ENCODE data around the gene SMPD2.

SMPD2 gene

DNA sequence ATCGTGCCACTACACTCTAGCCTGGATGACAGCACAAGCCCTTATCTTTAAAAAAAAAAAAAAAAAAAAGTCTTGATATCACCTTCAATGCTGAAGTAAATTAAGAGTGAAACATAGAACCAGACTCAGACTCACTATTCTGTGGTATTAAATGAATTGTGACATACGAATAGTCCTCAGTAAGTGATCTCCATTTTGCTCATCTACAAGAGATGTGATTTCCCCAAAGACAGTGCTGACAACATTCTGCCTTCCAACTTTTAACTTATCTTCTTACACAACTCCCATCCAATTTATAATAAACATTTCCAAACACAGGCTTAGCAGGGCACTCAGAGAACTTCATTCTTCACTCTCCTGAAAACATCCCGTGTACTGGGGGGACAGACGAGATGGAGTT lies 34.5 kb downstream of the SMPD2 start:
- TF ChIP-seq TCF12 (IDR thresholded peaks at IDR 0.05; ENCODE audit: low read depth) (no peak), CREB1 (IDR thresholded peaks at IDR 0.05; ENCODE audit: low read depth) (no peak), FOXM1 (IDR thresholded peaks at IDR 0.05; ENCODE audit: borderline replicate concordance, low read depth) (no peak), NFIC (IDR thresholded peaks at IDR 0.05) (no peak), CEBPB (IDR thresholded peaks at IDR 0.05) (no peak)

DNA sequence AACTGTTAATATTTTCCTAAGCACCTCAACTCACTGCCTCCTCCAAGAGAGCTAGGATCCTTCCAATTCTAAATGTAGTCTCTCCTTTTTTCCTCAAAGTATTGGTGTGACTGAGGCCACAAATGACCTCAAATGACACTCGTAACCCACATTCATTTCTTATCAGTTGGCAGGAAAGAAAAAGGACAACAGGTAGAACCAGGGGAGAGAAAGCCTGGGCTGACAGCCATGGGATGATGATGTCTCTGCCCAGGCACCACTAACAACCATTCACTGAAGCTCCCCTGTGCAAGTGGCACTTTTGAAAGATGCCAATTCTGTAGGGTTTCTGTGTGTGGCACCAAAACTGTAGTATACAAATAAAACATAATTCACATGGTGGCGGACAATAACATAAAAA lies 35.1 kb downstream of the SMPD2 start:
- no peak for TF ChIP-seq RAD21 (IDR thresholded peaks at IDR 0.05; ENCODE audit: low read depth)
- TF ChIP-seq, protein P1, sequence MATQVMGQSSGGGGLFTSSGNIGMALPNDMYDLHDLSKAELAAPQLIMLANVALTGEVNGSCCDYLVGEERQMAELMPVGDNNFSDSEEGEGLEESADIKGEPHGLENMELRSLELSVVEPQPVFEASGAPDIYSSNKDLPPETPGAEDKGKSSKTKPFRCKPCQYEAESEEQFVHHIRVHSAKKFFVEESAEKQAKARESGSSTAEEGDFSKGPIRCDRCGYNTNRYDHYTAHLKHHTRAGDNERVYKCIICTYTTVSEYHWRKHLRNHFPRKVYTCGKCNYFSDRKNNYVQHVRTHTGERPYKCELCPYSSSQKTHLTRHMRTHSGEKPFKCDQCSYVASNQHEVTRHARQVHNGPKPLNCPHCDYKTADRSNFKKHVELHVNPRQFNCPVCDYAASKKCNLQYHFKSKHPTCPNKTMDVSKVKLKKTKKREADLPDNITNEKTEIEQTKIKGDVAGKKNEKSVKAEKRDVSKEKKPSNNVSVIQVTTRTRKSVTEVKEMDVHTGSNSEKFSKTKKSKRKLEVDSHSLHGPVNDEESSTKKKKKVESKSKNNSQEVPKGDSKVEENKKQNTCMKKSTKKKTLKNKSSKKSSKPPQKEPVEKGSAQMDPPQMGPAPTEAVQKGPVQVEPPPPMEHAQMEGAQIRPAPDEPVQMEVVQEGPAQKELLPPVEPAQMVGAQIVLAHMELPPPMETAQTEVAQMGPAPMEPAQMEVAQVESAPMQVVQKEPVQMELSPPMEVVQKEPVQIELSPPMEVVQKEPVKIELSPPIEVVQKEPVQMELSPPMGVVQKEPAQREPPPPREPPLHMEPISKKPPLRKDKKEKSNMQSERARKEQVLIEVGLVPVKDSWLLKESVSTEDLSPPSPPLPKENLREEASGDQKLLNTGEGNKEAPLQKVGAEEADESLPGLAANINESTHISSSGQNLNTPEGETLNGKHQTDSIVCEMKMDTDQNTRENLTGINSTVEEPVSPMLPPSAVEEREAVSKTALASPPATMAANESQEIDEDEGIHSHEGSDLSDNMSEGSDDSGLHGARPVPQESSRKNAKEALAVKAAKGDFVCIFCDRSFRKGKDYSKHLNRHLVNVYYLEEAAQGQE (IDR thresholded peaks at IDR 0.05; ENCODE audit: low read depth), result no peak
- TF ChIP-seq TAF1 (IDR thresholded peaks at IDR 0.05; ENCODE audit: low read depth), result no peak
- no peak for TF ChIP-seq EP300 (IDR thresholded peaks at IDR 0.05; ENCODE audit: borderline replicate concordance)
- TF ChIP-seq ZBTB7A (IDR thresholded peaks at IDR 0.05; ENCODE audit: low read depth), result no peak
- no peak for TF ChIP-seq YY1 (IDR thresholded peaks at IDR 0.05; ENCODE audit: low read depth)
- TF ChIP-seq, protein P2, sequence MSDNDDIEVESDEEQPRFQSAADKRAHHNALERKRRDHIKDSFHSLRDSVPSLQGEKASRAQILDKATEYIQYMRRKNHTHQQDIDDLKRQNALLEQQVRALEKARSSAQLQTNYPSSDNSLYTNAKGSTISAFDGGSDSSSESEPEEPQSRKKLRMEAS (IDR thresholded peaks at IDR 0.05), result no peak
- TF ChIP-seq TEAD4 (IDR thresholded peaks at IDR 0.05), result no peak
- no peak for TF ChIP-seq CREB1 (IDR thresholded peaks at IDR 0.05; ENCODE audit: low read depth)
- no peak for TF ChIP-seq USF1 (IDR thresholded peaks at IDR 0.05)
- TF ChIP-seq TCF12 (IDR thresholded peaks at IDR 0.05; ENCODE audit: low read depth), result no peak
- TF ChIP-seq NFIC (IDR thresholded peaks at IDR 0.05), result no peak

DNA sequence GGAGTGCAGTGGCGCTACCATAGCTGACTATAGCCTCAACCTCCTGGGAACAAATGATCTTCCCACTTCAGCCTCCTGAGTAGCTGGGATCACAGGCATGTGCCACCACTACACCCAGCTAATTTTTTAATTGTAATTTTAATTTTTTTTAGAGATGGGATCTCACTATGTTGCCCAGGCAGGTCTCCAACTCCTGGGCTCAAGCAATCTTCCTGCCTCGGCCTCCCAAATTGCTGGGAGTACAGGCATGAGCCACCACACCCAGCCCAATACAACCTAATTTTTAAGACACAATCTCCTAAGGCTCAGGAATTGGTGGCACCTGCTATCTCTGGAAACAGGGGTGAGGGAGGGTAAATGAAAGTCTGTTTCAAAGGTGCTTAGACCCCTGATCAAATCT lies 36.7 kb downstream of the SMPD2 start:
- no peak for TF ChIP-seq CREB1 (IDR thresholded peaks at IDR 0.05; ENCODE audit: low read depth)
- TF ChIP-seq TCF12 (IDR thresholded peaks at IDR 0.05; ENCODE audit: low read depth), result no peak

DNA sequence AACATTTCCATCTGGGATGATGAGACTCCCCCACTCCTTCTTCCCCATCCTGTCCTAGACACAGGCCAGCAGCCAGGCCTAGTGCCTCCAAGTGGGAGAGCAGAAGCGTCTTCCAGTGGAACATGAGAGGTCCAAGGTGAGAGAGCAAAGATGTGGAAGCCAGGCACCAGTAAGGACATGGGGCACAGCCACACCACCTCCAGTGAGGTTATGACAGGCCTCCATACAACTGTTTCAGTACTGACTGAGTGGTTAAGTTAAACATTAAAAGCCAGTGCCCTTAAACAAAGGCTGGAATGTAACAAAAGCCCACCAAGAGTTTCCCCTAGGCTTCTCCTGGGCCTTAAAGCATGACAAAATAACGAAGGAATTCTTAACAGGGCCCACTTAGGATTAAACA lies 37.2 kb downstream of the SMPD2 start:
- TF ChIP-seq, protein P2 (IDR thresholded peaks at IDR 0.05), result no peak
- TF ChIP-seq CREB1 (IDR thresholded peaks at IDR 0.05; ENCODE audit: low read depth), result no peak
- TF ChIP-seq, protein P1 (IDR thresholded peaks at IDR 0.05; ENCODE audit: low read depth), result no peak
- TF ChIP-seq EP300 (IDR thresholded peaks at IDR 0.05; ENCODE audit: borderline replicate concordance), result no peak
- no peak for TF ChIP-seq FOXM1 (IDR thresholded peaks at IDR 0.05; ENCODE audit: borderline replicate concordance, low read depth)
- no peak for TF ChIP-seq RAD21 (IDR thresholded peaks at IDR 0.05; ENCODE audit: low read depth)
- TF ChIP-seq TCF12 (IDR thresholded peaks at IDR 0.05; ENCODE audit: low read depth), result no peak
- TF ChIP-seq CEBPB (IDR thresholded peaks at IDR 0.05), result no peak
- no peak for TF ChIP-seq USF1 (IDR thresholded peaks at IDR 0.05)

DNA sequence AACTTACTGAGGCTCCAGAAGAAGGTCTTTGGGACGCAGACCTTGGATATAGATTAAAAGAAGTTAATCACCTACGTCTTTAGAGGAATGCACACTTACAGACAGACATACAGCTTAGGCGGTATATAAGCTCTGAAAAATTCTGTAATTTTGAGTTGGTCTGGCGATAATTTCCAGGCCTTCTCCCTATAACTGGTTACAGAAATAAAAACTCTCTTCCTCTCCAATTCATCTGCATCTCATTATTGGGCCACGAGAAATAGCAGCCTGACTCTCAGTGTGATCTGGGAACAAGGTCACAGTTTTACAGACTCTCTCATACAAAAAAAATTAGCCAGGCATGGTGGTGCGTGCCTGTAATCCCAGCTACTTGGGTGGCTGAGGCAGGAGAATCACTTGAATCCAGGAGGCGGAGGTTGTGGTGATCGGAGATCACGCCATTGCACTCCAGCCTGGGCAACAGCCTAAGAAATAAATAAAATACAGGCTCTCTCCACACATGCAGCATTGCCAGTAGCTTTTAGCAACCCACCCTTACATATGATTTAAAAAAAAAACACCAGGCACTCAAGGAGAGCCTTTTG lies 37.8 kb downstream of the SMPD2 start:
- TF ChIP-seq ZBTB7A (IDR thresholded peaks at IDR 0.05; ENCODE audit: low read depth), result no peak
- no peak for TF ChIP-seq EP300 (IDR thresholded peaks at IDR 0.05; ENCODE audit: borderline replicate concordance)
- TF ChIP-seq TEAD4 (IDR thresholded peaks at IDR 0.05), result no peak
- TF ChIP-seq, protein P1 (IDR thresholded peaks at IDR 0.05; ENCODE audit: low read depth), result no peak
- TF ChIP-seq USF1 (IDR thresholded peaks at IDR 0.05), result no peak
- TF ChIP-seq YY1 (IDR thresholded peaks at IDR 0.05; ENCODE audit: low read depth), result no peak
- TF ChIP-seq, protein P2 (IDR thresholded peaks at IDR 0.05), result no peak
